ENCODE measurements around the gene PFN3.
"Not testable (repeated sequence)": the region's sequence is repeated elsewhere in the genome, so short reads cannot be mapped to it uniquely, and the experiment has no call there.

PFN3 gene

GRCh38 chr5:177375516-177375915 is 24.9 kb downstream of the PFN3 start:
- in situ Hi-C loops (cut with MboI; ENCODE audit: low sequenced_read_pairs): not testable (repeated sequence)

GRCh38 chr5:177374211-177374610 is 26.2 kb downstream of the PFN3 start:
- in situ Hi-C loops (cut with MboI; ENCODE audit: low sequenced_read_pairs): no loop called here

GRCh38 chr5:177373806-177374205 is 26.7 kb downstream of the PFN3 start:
- in situ Hi-C loops (cut with MboI; ENCODE audit: low sequenced_read_pairs): no loop called here

GRCh38 chr5:177372910-177373309 is 27.6 kb downstream of the PFN3 start:
- in situ Hi-C loops (cut with MboI; ENCODE audit: low sequenced_read_pairs): no loop called here

- in situ Hi-C loops (cut with MboI; ENCODE audit: low sequenced_read_pairs): no loop called here
Observed at GRCh38 chr5:177372034-177372896, 28.2 kb downstream of the PFN3 start.

- in situ Hi-C loops (cut with MboI; ENCODE audit: low sequenced_read_pairs): no loop called here
Observed at GRCh38 chr5:177371120-177372033, 29.1 kb downstream of the PFN3 start.

GRCh38 chr5:177370488-177371119 is 29.9 kb downstream of the PFN3 start:
- in situ Hi-C loops (cut with MboI; ENCODE audit: low sequenced_read_pairs): no loop called here

GRCh38 chr5:177369645-177370440 is 30.6 kb downstream of the PFN3 start:
- in situ Hi-C loops (cut with MboI; ENCODE audit: low sequenced_read_pairs): no loop called here

- in situ Hi-C loops (cut with MboI; ENCODE audit: low sequenced_read_pairs): no loop called here
Observed at GRCh38 chr5:177368869-177369644, 31.4 kb downstream of the PFN3 start.

- in situ Hi-C loops (cut with MboI; ENCODE audit: low sequenced_read_pairs): no loop called here
Observed at GRCh38 chr5:177367981-177368868, 32.2 kb downstream of the PFN3 start.

- in situ Hi-C loops (cut with MboI; ENCODE audit: low sequenced_read_pairs): no loop called here
Observed at GRCh38 chr5:177367323-177367848, 33.1 kb downstream of the PFN3 start.

GRCh38 chr5:177366528-177367322 is 33.7 kb downstream of the PFN3 start:
- in situ Hi-C loops (cut with MboI; ENCODE audit: low sequenced_read_pairs): no loop called here

- in situ Hi-C loops (cut with MboI; ENCODE audit: low sequenced_read_pairs): no loop called here
Observed at GRCh38 chr5:177365845-177366527, 34.5 kb downstream of the PFN3 start.

- in situ Hi-C loops (cut with MboI; ENCODE audit: low sequenced_read_pairs): no loop called here
Observed at GRCh38 chr5:177364159-177364962, 36.1 kb downstream of the PFN3 start.

GRCh38 chr5:177363565-177363964 is 36.9 kb downstream of the PFN3 start:
- in situ Hi-C loops (cut with MboI; ENCODE audit: low sequenced_read_pairs): no loop called here

Measured in hTERT RPE-1 (cell line).